GM23338 (cell line): ENCODE data around the gene ZFYVE27. TPM values are rescaled to one million over a fixed set of nuclear protein-coding genes. Genes with fewer than 3 reads are reported as not detected.

Experiments used
- ATAC-seq: fragments of 200-7000 bp; cut with Tn5 transposase; 3 replicates; pipeline ENCODE4 v1.9.1; 2020
- DNase-seq: peaks from one replicate; pipeline ENCODE4 v3.0.0-alpha.2; 2015; ENCODE audit warnings: low spot score
- H2AFZ ChIP-seq: fragments of 200-600 bp; sonication (generic); 2 replicates; pipeline ENCODE4 v1.8.0; 2016; ENCODE audit warnings: antibody characterized with exemption, mild to moderate bottlenecking, moderate library complexity
- H3F3A ChIP-seq: fragments of 200-600 bp; sonication (generic); replicated peaks from 2 replicates; pipeline ENCODE4 v1.8.0; 2017; ENCODE audit warnings: antibody characterized with exemption, mixed run types, low read depth
- H3K27ac ChIP-seq: fragments of 200-600 bp; sonication (generic); 2 replicates; pipeline ENCODE4 v1.6.1; 2016; ENCODE audit warnings: low read depth
- H3K27me3 ChIP-seq: fragments of 200-600 bp; sonication (generic); 2 replicates; pipeline ENCODE4 v1.8.0; 2016; ENCODE audit warnings: mild to moderate bottlenecking, mixed run types, moderate library complexity; ENCODE audit not compliant: insufficient read depth
- H3K36me3 ChIP-seq: fragments of 200-600 bp; sonication (generic); 2 replicates; pipeline ENCODE4 v1.8.0; 2016; ENCODE audit warnings: mild to moderate bottlenecking; ENCODE audit not compliant: insufficient read depth
- H3K4me1 ChIP-seq: fragments of 200-600 bp; sonication (generic); 2 replicates; pipeline ENCODE4 v1.8.0; 2016; ENCODE audit warnings: mild to moderate bottlenecking, moderate library complexity; ENCODE audit not compliant: insufficient read depth
- H3K4me2 ChIP-seq: fragments of 200-600 bp; sonication (generic); 2 replicates; pipeline ENCODE4 v1.7.1; 2017; ENCODE audit warnings: mixed run types
- H3K4me3 ChIP-seq: fragments of 200-600 bp; sonication (generic); 2 replicates; pipeline ENCODE4 v1.6.1; 2016; ENCODE audit warnings: mixed run types
- H3K79me2 ChIP-seq: fragments of 200-600 bp; sonication (generic); replicated peaks from 2 replicates; pipeline ENCODE4 v1.8.0; 2017; ENCODE audit warnings: mild to moderate bottlenecking; ENCODE audit not compliant: insufficient read depth
- H3K9me2 ChIP-seq: fragments of 200-600 bp; sonication (generic); 2 replicates; pipeline ENCODE4 v1.8.0; 2017; ENCODE audit not compliant: insufficient read depth
- H4K20me1 ChIP-seq: fragments of 200-600 bp; sonication (generic); replicated peaks from 2 replicates; pipeline ENCODE4 v1.8.0; 2017; ENCODE audit warnings: mild to moderate bottlenecking; ENCODE audit not compliant: insufficient read depth
- H3K27ac Mint-ChIP-seq: 2 replicates; pipeline ENCODE4 v1.8.0; 2020; ENCODE audit warnings: inconsistent platforms, mild to moderate bottlenecking, moderate library complexity, mixed read lengths
- H3K27me3 Mint-ChIP-seq: 3 replicates; pipeline ENCODE4 v1.8.0; 2022; ENCODE audit warnings: low read depth, mild to moderate bottlenecking, moderate library complexity, mixed read lengths, inconsistent platforms; ENCODE audit not compliant: insufficient read depth, poor library complexity
- H3K36me3 Mint-ChIP-seq: 3 replicates; pipeline ENCODE4 v1.8.0; 2021; ENCODE audit warnings: low read depth, mild to moderate bottlenecking, inconsistent platforms, moderate library complexity, mixed read lengths
- H3K4me1 Mint-ChIP-seq: 3 replicates; pipeline ENCODE4 v1.8.0; 2020; ENCODE audit warnings: mild to moderate bottlenecking, inconsistent platforms, mixed read lengths
- H3K4me3 Mint-ChIP-seq: 3 replicates; pipeline ENCODE4 v1.8.0; 2021; ENCODE audit warnings: moderate library complexity, mild to moderate bottlenecking, inconsistent platforms, mixed read lengths
- H3K9me3 Mint-ChIP-seq: 3 replicates; pipeline ENCODE4 v1.8.0; 2020; ENCODE audit warnings: moderate library complexity, mild to moderate bottlenecking, inconsistent platforms, mixed read lengths
- CREB1 ChIP-seq: fragments of 250-450 bp; sonication (Bioruptor Pico); IDR thresholded peaks from 2 replicates; pipeline ENCODE4 v1.5.0; 2020; ENCODE audit warnings: low read depth, mild to moderate bottlenecking, moderate library complexity
- EZH2 ChIP-seq: fragments of 200-600 bp; sonication (generic); IDR thresholded peaks from one replicate; pipeline ENCODE4 v1.8.0; 2017; ENCODE audit warnings: antibody characterized with exemption, mild to moderate bottlenecking, low read depth; ENCODE audit not compliant: unreplicated experiment
- EZH2phosphoT487 ChIP-seq: fragments of 200-600 bp; sonication (generic); IDR thresholded peaks from one replicate; pipeline ENCODE4 v1.8.1; 2018; ENCODE audit warnings: antibody characterized with exemption; ENCODE audit not compliant: unreplicated experiment
- JUNB ChIP-seq: IDR thresholded peaks from one replicate; pipeline ENCODE4 v1.6.1; 2016; ENCODE audit warnings: antibody characterized with exemption; ENCODE audit not compliant: unreplicated experiment
- NANOG ChIP-seq: IDR thresholded peaks from 2 replicates; pipeline ENCODE4 v1.6.1; 2016; ENCODE audit warnings: antibody characterized with exemption, borderline replicate concordance
- POLR2AphosphoS5 ChIP-seq: IDR thresholded peaks from 2 replicates; pipeline ENCODE4 v1.6.1; 2016; ENCODE audit warnings: antibody characterized with exemption, low read depth
- STAT1 ChIP-seq: IDR thresholded peaks from one replicate; pipeline ENCODE4 v1.6.1; 2016; ENCODE audit warnings: antibody characterized with exemption; ENCODE audit not compliant: unreplicated experiment
- ZNF114 ChIP-seq: fragments of 250-450 bp; sonication (Bioruptor Pico); IDR thresholded peaks from 2 replicates; pipeline ENCODE4 v1.5.0; 2020; ENCODE audit warnings: mild to moderate bottlenecking, moderate library complexity
- ZNF331 ChIP-seq: fragments of 250-450 bp; sonication (Bioruptor Pico); IDR thresholded peaks from 2 replicates; pipeline ENCODE4 v1.5.0; 2020; ENCODE audit warnings: low read depth, mild to moderate bottlenecking, moderate library complexity
- polyA plus RNA-seq: library from polyadenylated mRNA; unstranded; fragments of >200 nt; fragmentation: Nextera tagmentation; extraction: Ambion mirVana; gene quantifications from 2 replicates; pipeline ENCODE4 v1.2.1, GENCODE V29; 2016
- total RNA-seq: library from RNA; depleted of rRNA; stranded (reverse); fragments of >200 nt; shearing (Covaris generic); gene quantifications from 2 replicates; pipeline ENCODE4 v1.2.3, GENCODE V29; 2014
- TF ChIP-seq, protein P1 (sequence below): fragments of 250-450 bp; sonication (Bioruptor Pico); IDR thresholded peaks from 2 replicates; pipeline ENCODE4 v1.5.0; 2020; ENCODE audit warnings: mild to moderate bottlenecking, moderate library complexity
- TF ChIP-seq, protein P2 (sequence below): IDR thresholded peaks from 2 replicates; pipeline ENCODE4 v1.6.1; 2016; ENCODE audit warnings: antibody characterized with exemption
- TF ChIP-seq, protein P3 (sequence below), 2 experiments: fragments of 200-600 bp in 1 of 2; sonication (generic) in 1 of 2; conservative IDR thresholded peaks; 2 replicates each; pipeline versions ENCODE4 v1.5.1 to v1.6.1; 2016 to 2017; ENCODE audit warnings: antibody characterized with exemption in 2 of 2, low read depth in 2 of 2, mild to moderate bottlenecking in 2 of 2, moderate library complexity in 1 of 2
- TF ChIP-seq, protein P4 (sequence below): IDR thresholded peaks from one replicate; pipeline ENCODE4 v1.6.1; 2018; ENCODE audit warnings: antibody characterized with exemption; ENCODE audit not compliant: unreplicated experiment

ZFYVE27 gene
- total and polyA plus RNA-seq, 2 experiments from 2014 or later, result 15.0 to 25.8 TPM

DNA sequence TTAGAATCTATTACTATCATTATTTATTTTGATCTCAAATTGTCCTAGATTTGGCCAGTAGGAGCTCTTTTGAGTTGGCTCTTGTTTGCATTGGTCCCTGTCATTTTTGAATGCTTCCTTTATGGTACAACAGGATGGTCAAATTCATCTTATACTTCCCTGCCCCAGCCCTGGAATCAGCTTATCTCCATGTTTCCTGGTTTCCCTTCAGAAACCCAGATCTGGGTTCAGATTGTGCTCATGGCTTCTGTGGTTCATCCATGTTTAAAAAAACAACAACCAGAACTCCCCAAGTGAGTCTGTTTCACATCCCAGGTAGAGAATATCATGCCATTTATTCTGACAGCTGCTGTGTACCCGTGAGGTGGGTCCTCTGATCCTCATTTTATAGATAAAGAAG is 10.6 kb downstream of the ZFYVE27 start:
- H3K4me1 Mint-ChIP-seq, result no peaks in the 10 kb centered on the region
- Histone ChIP-seq H3K9me2 (no peaks in the 10 kb centered on the region), H3K27me3 (no peaks in the 10 kb centered on the region), H3K4me3 (no peak overlapping the region), H2AFZ (no peak overlapping the region), H4K20me1 (peaks cover 3% of the 10 kb centered on the region; the same call in 1 of the 2 replicates), H3K36me3 (peaks cover 21% of the 10 kb centered on the region), H3K27ac (no peak overlapping the region), H3K4me1 (no peaks in the 10 kb centered on the region), H3K4me2 (no peak overlapping the region), H3F3A (no peaks in the 10 kb centered on the region), H3K79me2 (peaks cover 13% of the 10 kb centered on the region; the same call in 1 of the 2 replicates)
- no peaks in the 10 kb centered on the region for H3K9me3 Mint-ChIP-seq
- H3K4me3 Mint-ChIP-seq, result no peak overlapping the region
- peaks cover 64% of the 10 kb centered on the region for H3K36me3 Mint-ChIP-seq
- TF ChIP-seq NANOG (no peak), STAT1 (no peak), EZH2 (no peak), EZH2phosphoT487 (no peak), CREB1 (no peak), ZNF331 (CRISPR knock-in tag) (no peak), JUNB (no peak), ZNF114 (CRISPR knock-in tag) (no peak), POLR2AphosphoS5 (no peak)
- TF ChIP-seq, protein P1, sequence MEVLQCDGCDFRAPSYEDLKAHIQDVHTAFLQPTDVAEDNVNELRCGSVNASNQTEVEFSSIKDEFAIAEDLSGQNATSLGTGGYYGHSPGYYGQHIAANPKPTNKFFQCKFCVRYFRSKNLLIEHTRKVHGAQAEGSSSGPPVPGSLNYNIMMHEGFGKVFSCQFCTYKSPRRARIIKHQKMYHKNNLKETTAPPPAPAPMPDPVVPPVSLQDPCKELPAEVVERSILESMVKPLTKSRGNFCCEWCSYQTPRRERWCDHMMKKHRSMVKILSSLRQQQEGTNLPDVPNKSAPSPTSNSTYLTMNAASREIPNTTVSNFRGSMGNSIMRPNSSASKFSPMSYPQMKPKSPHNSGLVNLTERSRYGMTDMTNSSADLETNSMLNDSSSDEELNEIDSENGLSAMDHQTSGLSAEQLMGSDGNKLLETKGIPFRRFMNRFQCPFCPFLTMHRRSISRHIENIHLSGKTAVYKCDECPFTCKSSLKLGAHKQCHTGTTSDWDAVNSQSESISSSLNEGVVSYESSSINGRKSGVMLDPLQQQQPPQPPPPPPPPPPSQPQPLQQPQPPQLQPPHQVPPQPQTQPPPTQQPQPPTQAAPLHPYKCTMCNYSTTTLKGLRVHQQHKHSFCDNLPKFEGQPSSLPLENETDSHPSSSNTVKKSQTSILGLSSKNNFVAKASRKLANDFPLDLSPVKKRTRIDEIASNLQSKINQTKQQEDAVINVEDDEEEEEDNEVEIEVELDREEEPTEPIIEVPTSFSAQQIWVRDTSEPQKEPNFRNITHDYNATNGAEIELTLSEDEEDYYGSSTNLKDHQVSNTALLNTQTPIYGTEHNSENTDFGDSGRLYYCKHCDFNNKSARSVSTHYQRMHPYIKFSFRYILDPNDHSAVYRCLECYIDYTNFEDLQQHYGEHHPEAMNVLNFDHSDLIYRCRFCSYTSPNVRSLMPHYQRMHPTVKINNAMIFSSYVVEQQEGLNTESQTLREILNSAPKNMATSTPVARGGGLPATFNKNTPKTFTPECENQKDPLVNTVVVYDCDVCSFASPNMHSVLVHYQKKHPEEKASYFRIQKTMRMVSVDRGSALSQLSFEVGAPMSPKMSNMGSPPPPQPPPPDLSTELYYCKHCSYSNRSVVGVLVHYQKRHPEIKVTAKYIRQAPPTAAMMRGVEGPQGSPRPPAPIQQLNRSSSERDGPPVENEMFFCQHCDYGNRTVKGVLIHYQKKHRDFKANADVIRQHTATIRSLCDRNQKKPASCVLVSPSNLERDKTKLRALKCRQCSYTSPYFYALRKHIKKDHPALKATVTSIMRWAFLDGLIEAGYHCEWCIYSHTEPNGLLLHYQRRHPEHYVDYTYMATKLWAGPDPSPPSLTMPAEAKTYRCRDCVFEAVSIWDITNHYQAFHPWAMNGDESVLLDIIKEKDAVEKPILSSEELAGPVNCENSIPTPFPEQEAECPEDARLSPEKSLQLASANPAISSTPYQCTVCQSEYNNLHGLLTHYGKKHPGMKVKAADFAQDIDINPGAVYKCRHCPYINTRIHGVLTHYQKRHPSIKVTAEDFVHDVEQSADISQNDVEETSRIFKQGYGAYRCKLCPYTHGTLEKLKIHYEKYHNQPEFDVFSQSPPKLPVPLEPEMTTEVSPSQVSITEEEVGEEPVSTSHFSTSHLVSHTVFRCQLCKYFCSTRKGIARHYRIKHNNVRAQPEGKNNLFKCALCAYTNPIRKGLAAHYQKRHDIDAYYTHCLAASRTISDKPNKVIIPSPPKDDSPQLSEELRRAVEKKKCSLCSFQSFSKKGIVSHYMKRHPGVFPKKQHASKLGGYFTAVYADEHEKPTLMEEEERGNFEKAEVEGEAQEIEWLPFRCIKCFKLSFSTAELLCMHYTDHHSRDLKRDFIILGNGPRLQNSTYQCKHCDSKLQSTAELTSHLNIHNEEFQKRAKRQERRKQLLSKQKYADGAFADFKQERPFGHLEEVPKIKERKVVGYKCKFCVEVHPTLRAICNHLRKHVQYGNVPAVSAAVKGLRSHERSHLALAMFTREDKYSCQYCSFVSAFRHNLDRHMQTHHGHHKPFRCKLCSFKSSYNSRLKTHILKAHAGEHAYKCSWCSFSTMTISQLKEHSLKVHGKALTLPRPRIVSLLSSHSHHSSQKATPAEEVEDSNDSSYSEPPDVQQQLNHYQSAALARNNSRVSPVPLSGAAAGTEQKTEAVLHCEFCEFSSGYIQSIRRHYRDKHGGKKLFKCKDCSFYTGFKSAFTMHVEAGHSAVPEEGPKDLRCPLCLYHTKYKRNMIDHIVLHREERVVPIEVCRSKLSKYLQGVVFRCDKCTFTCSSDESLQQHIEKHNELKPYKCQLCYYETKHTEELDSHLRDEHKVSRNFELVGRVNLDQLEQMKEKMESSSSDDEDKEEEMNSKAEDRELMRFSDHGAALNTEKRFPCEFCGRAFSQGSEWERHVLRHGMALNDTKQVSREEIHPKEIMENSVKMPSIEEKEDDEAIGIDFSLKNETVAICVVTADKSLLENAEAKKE (CRISPR knock-in tag), result no peak
- TF ChIP-seq, protein P2, sequence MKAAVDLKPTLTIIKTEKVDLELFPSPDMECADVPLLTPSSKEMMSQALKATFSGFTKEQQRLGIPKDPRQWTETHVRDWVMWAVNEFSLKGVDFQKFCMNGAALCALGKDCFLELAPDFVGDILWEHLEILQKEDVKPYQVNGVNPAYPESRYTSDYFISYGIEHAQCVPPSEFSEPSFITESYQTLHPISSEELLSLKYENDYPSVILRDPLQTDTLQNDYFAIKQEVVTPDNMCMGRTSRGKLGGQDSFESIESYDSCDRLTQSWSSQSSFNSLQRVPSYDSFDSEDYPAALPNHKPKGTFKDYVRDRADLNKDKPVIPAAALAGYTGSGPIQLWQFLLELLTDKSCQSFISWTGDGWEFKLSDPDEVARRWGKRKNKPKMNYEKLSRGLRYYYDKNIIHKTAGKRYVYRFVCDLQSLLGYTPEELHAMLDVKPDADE, result no peak
- TF ChIP-seq, protein P3, sequence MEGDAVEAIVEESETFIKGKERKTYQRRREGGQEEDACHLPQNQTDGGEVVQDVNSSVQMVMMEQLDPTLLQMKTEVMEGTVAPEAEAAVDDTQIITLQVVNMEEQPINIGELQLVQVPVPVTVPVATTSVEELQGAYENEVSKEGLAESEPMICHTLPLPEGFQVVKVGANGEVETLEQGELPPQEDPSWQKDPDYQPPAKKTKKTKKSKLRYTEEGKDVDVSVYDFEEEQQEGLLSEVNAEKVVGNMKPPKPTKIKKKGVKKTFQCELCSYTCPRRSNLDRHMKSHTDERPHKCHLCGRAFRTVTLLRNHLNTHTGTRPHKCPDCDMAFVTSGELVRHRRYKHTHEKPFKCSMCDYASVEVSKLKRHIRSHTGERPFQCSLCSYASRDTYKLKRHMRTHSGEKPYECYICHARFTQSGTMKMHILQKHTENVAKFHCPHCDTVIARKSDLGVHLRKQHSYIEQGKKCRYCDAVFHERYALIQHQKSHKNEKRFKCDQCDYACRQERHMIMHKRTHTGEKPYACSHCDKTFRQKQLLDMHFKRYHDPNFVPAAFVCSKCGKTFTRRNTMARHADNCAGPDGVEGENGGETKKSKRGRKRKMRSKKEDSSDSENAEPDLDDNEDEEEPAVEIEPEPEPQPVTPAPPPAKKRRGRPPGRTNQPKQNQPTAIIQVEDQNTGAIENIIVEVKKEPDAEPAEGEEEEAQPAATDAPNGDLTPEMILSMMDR (conservative IDR thresholded peaks at IDR 0.05; ENCODE audit: low read depth in 2 of 2), result no peak
- TF ChIP-seq, protein P4, sequence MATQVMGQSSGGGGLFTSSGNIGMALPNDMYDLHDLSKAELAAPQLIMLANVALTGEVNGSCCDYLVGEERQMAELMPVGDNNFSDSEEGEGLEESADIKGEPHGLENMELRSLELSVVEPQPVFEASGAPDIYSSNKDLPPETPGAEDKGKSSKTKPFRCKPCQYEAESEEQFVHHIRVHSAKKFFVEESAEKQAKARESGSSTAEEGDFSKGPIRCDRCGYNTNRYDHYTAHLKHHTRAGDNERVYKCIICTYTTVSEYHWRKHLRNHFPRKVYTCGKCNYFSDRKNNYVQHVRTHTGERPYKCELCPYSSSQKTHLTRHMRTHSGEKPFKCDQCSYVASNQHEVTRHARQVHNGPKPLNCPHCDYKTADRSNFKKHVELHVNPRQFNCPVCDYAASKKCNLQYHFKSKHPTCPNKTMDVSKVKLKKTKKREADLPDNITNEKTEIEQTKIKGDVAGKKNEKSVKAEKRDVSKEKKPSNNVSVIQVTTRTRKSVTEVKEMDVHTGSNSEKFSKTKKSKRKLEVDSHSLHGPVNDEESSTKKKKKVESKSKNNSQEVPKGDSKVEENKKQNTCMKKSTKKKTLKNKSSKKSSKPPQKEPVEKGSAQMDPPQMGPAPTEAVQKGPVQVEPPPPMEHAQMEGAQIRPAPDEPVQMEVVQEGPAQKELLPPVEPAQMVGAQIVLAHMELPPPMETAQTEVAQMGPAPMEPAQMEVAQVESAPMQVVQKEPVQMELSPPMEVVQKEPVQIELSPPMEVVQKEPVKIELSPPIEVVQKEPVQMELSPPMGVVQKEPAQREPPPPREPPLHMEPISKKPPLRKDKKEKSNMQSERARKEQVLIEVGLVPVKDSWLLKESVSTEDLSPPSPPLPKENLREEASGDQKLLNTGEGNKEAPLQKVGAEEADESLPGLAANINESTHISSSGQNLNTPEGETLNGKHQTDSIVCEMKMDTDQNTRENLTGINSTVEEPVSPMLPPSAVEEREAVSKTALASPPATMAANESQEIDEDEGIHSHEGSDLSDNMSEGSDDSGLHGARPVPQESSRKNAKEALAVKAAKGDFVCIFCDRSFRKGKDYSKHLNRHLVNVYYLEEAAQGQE, result no peak
- no peak overlapping the region for H3K27ac Mint-ChIP-seq
- ATAC-seq (no peak), DNase-seq (no peak)
- no peaks in the 10 kb centered on the region for H3K27me3 Mint-ChIP-seq
